NCI-H460 (cell line): ENCODE results near the gene PHKG2. TPM values are rescaled to one million over a fixed set of nuclear protein-coding genes. Genes with fewer than 3 reads are reported as not detected.

Source experiments
- DNase-seq: peaks from one replicate; pipeline ENCODE4 v3.0.0-alpha.2; 2016; ENCODE audit warnings: low read depth; ENCODE audit errors: extremely low read depth
- total RNA-seq: library from RNA; depleted of rRNA; stranded (reverse); fragments of >200 nt; shearing (Covaris generic); gene quantifications from 2 replicates; pipeline ENCODE4 v1.2.3, GENCODE V29; 2014

PHKG2 gene
- total RNA-seq, 1 experiment from 2014 or later, result 14.3 TPM

- DNase-seq, result no peak
These were observed 19.9 kb upstream of the PHKG2 start for GRCh38 chr16:30728321-30728720.

- DNase-seq, result no peak
These were observed 19.1 kb upstream of the PHKG2 start for GRCh38 chr16:30728899-30729672.

- DNase-seq, result no peak
These were observed 16.8 kb upstream of the PHKG2 start for GRCh38 chr16:30731411-30731810.

- DNase-seq, result no peak
These were observed 11.0 kb upstream of the PHKG2 start for GRCh38 chr16:30736995-30737793.

GRCh38 chr16:30737794-30738648 is 10.2 kb upstream of the PHKG2 start:
- no peak for DNase-seq

GRCh38 chr16:30738984-30739951 is 9.0 kb upstream of the PHKG2 start:
- no peak for DNase-seq

GRCh38 chr16:30740364-30741251 is 7.6 kb upstream of the PHKG2 start:
- no peak for DNase-seq

GRCh38 chr16:30741461-30741914 is 6.7 kb upstream of the PHKG2 start:
- DNase-seq, result no peak

- no peak for DNase-seq
These were observed 4.5 kb upstream of the PHKG2 start for GRCh38 chr16:30743716-30744115.

GRCh38 chr16:30744183-30744582 is 4.0 kb upstream of the PHKG2 start:
- DNase-seq, result no peak

GRCh38 chr16:30745082-30745481 is 3.1 kb upstream of the PHKG2 start:
- no peak for DNase-seq

GRCh38 chr16:30746638-30747175 is 1.5 kb upstream of the PHKG2 start:
- DNase-seq, result no peak

- DNase-seq, result no peak
These were observed 894 bp upstream of the PHKG2 start for GRCh38 chr16:30747331-30747730.

- no peak for DNase-seq
These were observed 615 bp downstream of the PHKG2 start for GRCh38 chr16:30748634-30749445.

GRCh38 chr16:30750201-30750600 is 2.0 kb downstream of the PHKG2 start:
- DNase-seq, result no peak

- DNase-seq, result no peak
These were observed 2.7 kb downstream of the PHKG2 start for GRCh38 chr16:30750876-30751465.

GRCh38 chr16:30753596-30753995 is 5.4 kb downstream of the PHKG2 start:
- no peak for DNase-seq
